Stimulated activated CD8-positive, alpha-beta memory T cell treated with anti-CD3 and anti-CD28 coated beads, Interleukin-4, amount 100 ng/mL, for 24 hours (primary cell): ENCODE measurements around the gene TTI1.

Source experiments
- DNase-seq: peaks from one replicate; pipeline ENCODE4 v3.0.0-alpha.2; 2020; ENCODE audit warnings: low read depth

The TTI1 gene

GRCh38 chr20:37937686-37938085 is 95.6 kb downstream of the TTI1 start:
- no peak for DNase-seq

GRCh38 chr20:37936451-37936850 is 96.8 kb downstream of the TTI1 start:
- DNase-seq = no peak

- DNase-seq = no peak
Measured at GRCh38 chr20:37936041-37936440, 97.2 kb downstream of the TTI1 start.

GRCh38 chr20:37935435-37935834 is 97.8 kb downstream of the TTI1 start:
- DNase-seq = no peak

- DNase-seq = no peak
Measured at GRCh38 chr20:37934634-37935375, 98.5 kb downstream of the TTI1 start.

- DNase-seq = no peak
Measured at GRCh38 chr20:37933786-37934633, 99.2 kb downstream of the TTI1 start.
